SK-MEL-5 (cell line): ENCODE data around the gene PLS1. TPM values are rescaled to one million over a fixed set of nuclear protein-coding genes. Genes with fewer than 3 reads are reported as not detected.
"Not testable (repeated sequence)": the region's sequence is repeated elsewhere in the genome, so short reads cannot be mapped to it uniquely, and the experiment has no call there.

Experiments used
- DNase-seq: peaks from one replicate; pipeline ENCODE4 v3.0.0-alpha.2; 2016; ENCODE audit warnings: low read depth, low spot score
- in situ Hi-C: cut with HindIII; loops from 2 replicates; pipeline ENCODE4 v1.10.0; 2016; ENCODE audit warnings: low sequenced_read_pairs, high pct_unique_total_duplicates, low pct_unique_long_range_greater_than_20kb
- polyA plus RNA-seq, 2 experiments: library from polyadenylated mRNA; depleted of rRNA; stranded (reverse); fragments of >200 nt; gene quantifications; 2 replicates each; pipeline ENCODE4 v1.2.3, GENCODE V29; 2015
- total RNA-seq: library from RNA; depleted of rRNA; stranded (reverse); fragments of >200 nt; shearing (Covaris generic); gene quantifications from 2 replicates; pipeline ENCODE4 v1.2.3, GENCODE V29; 2014; rRNA removed

Gene PLS1, protein sequence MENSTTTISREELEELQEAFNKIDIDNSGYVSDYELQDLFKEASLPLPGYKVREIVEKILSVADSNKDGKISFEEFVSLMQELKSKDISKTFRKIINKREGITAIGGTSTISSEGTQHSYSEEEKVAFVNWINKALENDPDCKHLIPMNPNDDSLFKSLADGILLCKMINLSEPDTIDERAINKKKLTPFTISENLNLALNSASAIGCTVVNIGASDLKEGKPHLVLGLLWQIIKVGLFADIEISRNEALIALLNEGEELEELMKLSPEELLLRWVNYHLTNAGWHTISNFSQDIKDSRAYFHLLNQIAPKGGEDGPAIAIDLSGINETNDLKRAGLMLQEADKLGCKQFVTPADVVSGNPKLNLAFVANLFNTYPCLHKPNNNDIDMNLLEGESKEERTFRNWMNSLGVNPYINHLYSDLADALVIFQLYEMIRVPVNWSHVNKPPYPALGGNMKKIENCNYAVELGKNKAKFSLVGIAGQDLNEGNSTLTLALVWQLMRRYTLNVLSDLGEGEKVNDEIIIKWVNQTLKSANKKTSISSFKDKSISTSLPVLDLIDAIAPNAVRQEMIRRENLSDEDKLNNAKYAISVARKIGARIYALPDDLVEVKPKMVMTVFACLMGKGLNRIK
- total RNA-seq: 7.4 and 10.5 TPM in 2 replicates
- polyA plus RNA-seq (2015; cell fraction: cytosol; rRNA removed): 7.1 and 9.5 TPM in 2 replicates
- polyA plus RNA-seq (2015; cell fraction: nucleus; rRNA removed): 5.1 and 8.2 TPM in 2 replicates

DNA sequence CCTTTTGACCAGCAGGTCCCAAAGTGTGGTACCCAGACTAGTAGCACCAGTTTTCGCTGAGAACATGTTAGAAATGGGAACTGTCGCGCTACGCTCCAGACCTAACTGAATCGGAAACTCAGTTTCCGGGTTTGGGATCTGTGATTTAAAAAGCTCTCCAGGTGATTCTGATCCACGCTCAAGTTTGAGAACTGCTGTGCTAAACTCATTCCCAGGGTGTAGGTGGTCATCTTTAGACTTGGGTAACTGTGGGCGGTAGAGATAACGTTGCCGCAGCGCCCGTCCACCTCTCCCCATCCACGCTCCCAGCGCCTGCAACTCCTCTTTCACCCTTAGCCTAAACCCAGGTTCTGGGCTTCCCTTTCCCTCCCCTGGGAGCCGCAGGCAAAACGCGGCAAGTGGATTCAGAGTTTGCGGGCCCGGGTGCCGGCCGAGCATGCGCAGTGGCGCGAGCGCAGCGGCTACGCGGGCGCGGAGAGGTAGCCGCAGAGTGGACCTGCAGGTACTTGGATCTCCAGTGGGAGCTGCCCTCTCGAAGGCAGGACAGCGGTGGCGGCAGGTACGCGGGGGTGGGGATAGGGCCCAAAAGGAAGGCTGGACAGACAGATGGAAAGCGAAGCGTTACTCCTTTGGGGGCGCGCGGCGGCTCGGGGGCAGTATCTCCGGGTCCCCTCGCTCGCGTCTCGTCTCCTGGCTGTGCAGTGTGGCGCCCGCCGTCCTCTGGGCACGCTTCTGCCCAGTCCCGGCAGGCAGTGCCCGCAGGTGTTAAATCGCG is at the start of gene PLS1:
Gene PLS1, plus strand, starts transcription at position 443 of the 775 bp plus-strand sequence. CDS start 67,845 bp downstream, outside the sequence.
- in situ Hi-C loops: no loop called here
- peak; percentile 83 for DNase-seq

DNA sequence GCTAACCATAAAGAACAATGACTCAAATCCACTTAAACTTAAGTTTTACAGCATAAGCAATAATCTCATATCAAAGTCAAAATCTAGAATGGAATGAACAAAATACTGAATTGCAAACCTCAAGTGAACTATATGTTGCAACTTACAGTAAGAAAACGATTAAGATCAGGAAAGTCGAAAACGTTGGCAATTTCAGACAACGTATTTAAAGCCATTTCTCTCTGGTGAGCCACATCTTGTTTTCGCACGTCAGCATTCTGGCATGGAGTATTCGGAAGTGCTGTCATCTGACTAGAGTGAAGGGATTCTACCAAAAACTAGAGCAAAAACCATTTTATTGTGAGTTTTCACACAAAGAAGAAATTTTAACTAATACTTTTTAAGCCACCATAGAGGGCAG is 46.2 kb upstream of the PLS1 start:
- DNase-seq: no peak
- in situ Hi-C loops: no loop called here

DNA sequence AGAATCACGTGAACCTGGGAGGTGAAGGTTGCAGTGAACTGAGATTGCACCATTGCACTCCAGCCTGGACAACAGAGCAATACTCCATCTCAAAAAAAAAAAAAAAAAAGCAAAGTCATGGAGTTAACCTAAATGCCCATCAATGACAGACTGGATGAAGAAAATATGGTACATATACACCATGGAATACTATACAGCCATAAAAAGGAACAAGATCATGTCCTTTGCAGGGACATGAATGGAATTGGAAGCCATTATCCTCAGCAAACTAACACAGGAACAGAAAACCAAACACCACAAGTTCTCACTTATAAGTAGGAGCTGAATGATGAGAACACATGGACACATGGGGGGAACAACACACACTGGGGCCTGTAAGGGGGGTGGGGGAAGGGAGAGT is 43.6 kb upstream of the PLS1 start:
- in situ Hi-C loops, DNase-seq: not testable (repeated sequence)

DNA sequence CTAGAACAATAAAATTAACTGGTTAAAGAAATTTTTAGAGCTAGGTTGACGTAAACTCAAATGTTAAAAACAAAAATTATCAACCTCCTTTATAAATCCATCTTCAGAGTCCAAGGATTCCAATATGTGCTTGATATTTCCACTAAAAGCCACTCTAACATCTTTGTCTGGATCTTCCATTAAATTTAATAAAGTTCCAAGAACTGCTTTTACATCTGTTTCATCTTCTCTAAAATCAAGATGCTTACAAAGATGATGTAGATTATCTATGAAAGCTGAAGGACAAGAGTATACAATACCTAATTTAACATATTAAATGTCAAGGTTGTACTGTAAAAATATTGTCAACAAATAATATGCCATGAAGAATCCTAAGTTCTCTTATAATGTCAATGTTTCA is 42.5 kb upstream of the PLS1 start:
- in situ Hi-C loops: no loop called here
- no peak for DNase-seq

DNA sequence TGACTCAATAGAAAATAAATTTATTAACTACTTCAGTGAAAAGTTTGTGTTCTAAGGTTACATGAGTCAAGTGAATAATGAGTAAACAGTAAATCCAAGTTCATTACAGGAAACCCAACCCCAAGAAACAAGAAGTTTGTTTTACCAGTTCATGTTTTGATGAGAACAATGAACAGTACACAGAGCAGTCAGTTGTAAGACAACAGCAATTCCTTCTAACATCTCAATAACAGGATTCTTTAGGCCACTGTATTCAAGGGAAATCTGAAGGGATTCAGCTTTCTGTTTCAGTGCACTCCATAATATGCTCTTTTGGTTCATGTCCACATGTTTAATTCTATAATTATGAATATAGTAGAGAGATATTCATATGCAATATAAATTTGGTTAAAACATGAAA is 36.1 kb upstream of the PLS1 start:
- DNase-seq: peak; percentile 56
- in situ Hi-C loops: no loop called here

DNA sequence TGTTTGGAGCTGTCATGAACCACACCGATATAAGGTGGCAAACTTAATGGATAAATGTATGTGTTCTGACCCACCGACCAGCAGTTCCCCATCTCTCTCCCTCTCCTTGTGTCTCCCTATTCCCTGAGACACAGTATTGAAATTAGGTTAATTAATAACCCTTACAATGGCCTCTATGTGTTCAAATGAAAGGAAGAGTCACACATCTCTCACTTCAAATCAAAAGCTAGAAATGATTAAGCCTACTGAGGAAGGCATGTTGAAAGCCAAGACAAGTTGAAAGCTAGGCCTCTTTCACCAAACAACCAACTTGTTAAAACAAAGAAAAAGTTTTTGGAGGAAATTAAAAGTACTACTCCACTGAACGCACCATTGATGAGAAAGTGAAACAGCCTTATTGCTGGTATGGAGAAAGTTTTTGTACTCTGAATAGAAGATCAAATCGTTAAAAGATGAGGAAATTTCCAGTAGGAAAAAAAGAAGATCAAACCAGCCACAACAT is 32.6 kb upstream of the PLS1 start:
- in situ Hi-C loops: no loop called here
- DNase-seq: no peak

DNA sequence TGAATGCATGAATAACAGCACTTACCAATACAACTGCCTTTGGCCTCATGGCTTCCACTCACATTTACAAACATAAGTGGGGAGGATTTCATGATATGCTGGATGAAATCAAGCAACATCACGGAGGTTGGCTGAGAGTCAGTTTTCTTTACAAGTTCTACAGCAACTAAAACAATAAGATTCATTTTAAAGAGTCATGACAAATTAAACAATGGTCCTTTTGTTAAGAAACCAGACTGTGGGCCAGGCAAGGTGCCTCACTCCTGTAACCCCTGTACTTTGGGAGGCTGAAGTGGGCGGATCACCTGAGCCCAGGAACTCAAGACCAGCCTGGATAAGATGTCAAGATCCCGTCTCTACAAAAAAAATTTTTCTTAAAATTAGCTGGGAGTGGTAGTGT is 30.1 kb upstream of the PLS1 start:
- peak; percentile 62 for DNase-seq
- in situ Hi-C loops: no loop called here

DNA sequence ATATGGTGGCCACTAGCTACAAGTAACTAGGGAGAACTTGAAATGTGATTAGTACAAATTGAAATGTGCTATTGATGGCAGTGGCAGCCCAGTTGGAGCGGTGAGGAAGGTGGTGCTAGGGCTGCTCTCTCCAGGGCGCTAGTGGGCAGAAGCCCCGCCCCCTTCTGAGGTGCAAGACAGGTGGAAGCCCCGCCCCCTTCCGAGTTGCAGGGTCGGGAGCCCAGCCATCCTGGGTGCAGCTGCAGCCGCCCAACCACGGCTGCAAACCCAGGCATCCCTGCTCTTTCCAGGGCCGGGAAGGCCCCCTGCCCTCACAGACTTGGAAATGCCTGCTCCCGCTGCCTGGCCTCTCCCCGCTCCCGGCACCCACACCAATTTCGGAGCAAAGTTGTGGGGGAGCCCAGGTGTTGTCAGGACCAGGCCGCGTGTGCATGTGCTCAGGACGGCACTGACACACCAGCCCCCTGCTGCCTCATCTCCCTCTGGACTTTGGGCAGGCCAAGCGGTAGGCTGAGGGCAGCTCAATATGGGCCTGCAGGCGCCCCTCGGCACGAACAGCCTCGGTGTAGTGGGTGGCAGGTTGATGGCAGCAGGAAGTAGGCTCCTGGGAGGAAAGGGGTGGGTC is 27.7 kb upstream of the PLS1 start:
- in situ Hi-C loops: no loop called here
- no peak for DNase-seq

DNA sequence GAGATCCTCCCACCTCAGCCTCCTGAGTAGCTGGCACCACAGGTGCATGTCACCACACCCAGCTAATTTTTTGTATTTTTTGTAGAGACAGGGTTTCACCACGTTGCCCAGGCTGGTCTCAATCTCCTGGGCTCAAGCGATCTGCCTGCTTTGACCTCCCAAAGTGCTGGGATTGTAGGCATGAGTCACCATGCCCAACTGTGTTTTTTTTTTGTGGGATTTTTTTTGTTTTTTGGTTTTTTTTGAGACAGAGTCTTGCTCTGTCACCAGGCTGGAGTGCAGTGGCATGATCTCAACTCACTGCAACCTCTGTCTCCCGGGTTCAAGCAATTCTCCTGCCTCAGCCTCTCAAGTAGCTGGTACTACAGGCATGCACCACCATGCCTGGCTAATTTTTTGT is 26.8 kb upstream of the PLS1 start:
- in situ Hi-C loops, DNase-seq: not testable (repeated sequence)

DNA sequence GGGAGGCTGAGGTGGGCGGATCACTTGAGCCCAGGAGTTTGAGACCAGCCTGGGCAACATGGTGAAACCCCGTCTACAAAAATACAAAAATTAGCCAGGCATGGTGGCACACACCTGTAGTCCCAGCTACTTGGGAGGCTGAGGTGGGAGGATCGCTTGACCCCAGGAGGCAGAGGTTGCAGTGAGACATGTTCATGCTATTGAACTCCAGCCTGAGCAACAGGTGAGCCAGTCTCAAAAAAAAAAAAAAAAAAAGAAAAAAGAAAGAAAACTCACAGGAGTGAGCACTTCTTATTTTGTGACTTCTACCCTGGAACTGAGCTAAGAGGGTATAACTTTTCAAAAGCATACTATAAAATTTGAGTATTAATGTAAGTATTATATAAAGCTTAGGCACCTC is 22.0 kb upstream of the PLS1 start:
- DNase-seq, in situ Hi-C loops: not testable (repeated sequence)

DNA sequence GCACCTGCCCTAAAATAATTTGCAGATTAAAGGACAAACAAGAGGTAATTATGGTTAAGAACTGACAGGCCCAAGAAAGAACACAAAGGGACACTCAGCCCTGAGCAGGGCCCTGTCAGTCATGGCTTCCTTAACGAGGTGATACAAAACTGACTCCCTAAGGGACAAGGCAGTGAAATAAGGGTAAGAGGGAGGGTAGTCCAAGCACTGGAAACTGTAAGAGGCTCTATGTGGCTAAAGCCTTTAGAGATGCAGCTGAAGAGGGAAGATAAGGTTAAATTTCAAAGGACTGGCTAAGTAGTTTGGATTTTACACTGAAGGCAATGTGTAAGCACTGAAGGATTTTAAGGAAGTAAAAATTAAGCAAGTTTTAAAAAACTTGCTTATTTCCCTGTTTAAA is 21.5 kb upstream of the PLS1 start:
- DNase-seq: no peak
- in situ Hi-C loops: no loop called here

DNA sequence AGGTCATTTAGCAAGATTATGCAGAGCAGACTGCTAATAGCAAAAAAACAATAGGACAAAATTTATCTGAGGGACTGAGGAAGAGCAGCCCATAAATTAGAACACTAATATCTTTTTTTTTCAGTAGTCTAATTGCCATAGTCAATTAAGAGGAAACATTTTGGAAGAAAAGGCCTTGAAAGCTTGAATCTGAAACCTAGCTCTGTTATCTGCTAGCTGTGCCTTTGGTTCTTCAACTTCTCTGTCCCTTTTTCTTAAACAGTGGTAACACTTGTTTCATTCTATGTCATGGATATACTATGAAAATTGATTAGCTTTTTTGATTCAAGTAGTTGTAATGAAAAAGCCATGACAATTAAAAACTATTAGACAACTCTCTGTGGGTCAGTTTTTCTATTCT is 19.4 kb upstream of the PLS1 start:
- no peak for DNase-seq
- in situ Hi-C loops: no loop called here

DNA sequence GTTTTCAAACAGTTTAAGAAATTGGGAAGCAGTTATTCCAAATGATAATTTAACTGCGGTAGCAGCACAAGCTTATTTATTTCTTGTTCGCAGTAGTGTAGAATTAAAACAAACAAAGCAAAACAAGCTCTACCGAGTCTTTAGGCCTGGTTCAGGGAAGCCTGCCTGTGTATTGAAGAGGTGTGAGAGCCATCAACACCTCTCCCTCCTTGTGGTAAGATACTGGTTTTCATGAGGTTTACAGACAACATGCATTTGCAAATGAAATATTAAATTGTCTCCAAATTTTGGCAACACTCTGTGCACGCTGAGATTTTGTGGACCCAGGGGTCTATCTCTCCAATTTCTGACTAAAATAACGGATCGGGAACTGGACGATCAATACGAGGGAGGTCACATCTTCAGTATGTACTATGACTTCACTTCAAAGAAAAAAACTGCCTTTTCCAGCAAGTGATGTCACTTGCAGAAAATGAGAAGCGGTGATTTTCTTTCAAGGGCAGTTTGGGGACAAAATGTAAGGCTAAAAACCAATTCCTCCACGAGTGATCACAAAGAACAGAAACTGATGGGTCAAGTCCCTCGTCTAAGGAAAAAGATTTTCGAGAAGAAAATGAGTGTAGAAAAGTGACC is 18.4 kb upstream of the PLS1 start:
- DNase-seq: no peak
- in situ Hi-C loops: no loop called here

DNA sequence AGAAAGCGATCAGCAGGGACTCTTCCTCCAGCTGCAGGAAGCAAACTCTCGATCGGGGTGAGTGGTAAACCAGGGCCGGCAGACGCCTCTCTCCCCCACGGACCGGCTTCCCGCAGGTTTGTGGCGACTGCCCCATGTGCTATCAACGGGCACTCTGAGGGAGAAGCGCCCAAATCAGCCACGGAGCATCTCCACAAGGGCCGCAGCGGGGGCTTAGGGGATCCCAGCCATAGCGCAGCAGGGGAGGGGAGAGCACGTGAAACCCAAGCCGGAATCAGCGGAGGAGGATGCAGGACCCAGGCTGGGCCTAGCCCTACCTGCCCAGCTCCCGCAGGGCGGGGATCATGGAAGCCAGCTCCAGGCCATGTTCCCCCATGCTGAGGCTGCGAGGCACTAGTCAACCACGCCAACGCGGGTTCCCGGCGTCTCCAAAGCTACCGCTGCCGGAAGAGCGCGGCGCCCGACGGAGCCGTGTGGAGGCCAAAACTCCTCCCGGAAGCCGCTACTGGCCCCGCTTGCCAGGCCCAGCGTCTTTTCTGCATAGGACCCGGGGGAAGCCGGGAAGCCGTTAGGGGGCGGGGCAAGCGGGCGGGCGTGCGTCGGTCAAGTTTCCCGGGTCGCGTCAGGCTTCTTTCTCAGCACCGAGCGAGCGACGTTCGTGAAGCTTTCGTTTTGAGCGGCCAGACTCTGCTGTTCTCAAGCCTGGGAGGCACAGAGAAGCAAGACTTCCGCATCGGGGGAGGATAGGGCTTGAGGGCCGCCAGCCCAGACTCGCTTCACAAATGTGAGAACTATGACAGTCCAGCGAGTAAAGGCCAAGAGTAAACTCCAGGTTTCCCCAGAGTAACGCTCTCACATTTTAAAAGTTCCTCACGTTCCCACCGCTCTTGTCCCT is 17.6 kb upstream of the PLS1 start, which contains the start of gene ATR:
Gene ATR, minus strand, starts transcription at position 405 of the 895 bp plus-strand sequence. Its CDS starts 29 bp downstream, at position 376.
- peak; percentile 96 for DNase-seq
- in situ Hi-C loops: no loop called here

DNA sequence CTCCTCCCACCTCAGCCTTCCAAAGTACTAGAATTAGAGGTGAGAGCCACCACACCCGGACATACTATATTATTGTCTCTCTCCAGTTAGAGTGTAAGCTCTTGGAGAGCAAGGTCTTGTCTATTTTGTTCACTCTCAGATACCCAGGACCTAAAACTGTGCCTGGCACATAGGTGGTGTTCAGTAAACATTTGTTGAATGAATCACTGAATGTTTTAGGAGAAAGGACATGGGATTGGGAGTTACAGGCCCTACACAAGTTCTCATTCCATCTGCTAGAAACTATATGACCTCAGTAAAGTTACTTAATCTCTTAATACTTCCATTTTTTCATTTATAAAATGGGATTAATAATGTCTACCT is 16.2 kb upstream of the PLS1 start:
- DNase-seq: no peak
- in situ Hi-C loops: no loop called here

DNA sequence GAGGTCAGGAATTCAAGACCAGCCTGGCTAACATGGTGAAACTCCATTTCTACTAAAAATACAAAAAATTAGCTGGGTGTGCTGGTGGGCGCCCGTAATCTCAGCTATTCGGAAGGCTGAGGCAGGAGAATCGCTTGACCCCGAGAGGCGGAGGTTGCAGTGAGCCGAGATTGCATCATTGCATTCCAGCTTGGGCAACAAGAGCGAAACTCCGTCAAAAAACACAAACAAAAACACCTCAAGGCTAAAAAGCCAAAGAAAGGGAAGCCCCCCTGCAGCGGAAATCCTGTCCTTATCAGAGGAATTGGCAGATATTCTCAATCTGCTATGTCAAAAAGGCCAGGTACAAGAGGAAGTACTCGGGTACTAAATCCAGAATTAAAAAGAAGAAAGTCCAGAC is 15.1 kb upstream of the PLS1 start:
- DNase-seq, in situ Hi-C loops: not testable (repeated sequence)
